Fibroblast of skin of abdomen (primary cell): ENCODE results near the gene EMC1.
"Not testable (repeated sequence)": the region's sequence is repeated elsewhere in the genome, so short reads cannot be mapped to it uniquely, and the experiment has no call there.

Source experiments
- DNase-seq: peaks from one replicate; pipeline ENCODE4 v3.0.0-alpha.2; 2013

The EMC1 gene

GRCh38 chr1:19187852-19188251, 63.5 kb downstream of the EMC1 start:
- no peak for DNase-seq

GRCh38 chr1:19186001-19186400, 65.3 kb downstream of the EMC1 start:
- DNase-seq: no peak

- DNase-seq: no peak
Observed at GRCh38 chr1:19182223-19182622, 69.1 kb downstream of the EMC1 start.

GRCh38 chr1:19180265-19180657, 71.1 kb downstream of the EMC1 start:
- DNase-seq: not testable (repeated sequence)

GRCh38 chr1:19179597-19180264, 71.6 kb downstream of the EMC1 start:
- peak; percentile 16 for DNase-seq

- no peak for DNase-seq
Observed at GRCh38 chr1:19178734-19179398, 72.5 kb downstream of the EMC1 start.

- no peak for DNase-seq
Observed at GRCh38 chr1:19177811-19178210, 73.5 kb downstream of the EMC1 start.

- DNase-seq: peak; percentile 20
Observed at GRCh38 chr1:19169642-19170041, 81.7 kb downstream of the EMC1 start.

GRCh38 chr1:19167140-19167539, 84.2 kb downstream of the EMC1 start:
- no peak for DNase-seq

GRCh38 chr1:19166066-19166465, 85.3 kb downstream of the EMC1 start:
- DNase-seq: no peak
